ENCODE measurements around the gene DEGS2.

DNA sequence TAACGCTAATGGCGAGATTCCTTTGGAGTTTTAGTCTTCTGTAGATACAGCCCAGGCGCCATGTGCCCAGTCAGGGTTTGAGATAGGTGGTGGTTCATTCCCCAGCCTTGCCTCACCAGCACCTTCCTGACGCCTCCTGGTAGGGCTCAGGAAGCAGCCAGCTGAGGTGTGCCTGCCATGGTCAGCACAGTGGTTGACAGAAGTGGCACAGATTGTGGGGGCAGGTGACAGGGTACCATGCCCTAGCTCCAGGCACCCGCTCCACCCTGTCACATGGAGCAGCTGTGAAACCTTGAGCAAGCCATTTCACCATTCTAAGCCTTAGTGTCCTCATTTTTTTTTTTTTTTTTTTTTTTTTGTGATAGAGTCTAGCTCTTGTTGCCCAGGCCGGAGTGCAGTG lies 48.6 kb downstream of the DEGS2 start:
- no peak for TF ChIP-seq EZH2 (IDR thresholded peaks at IDR 0.05; ENCODE audit: insufficient read depth, poor library complexity, severe bottlenecking)
- TF ChIP-seq EZH2phosphoT487 (IDR thresholded peaks at IDR 0.05; ENCODE audit: insufficient read depth, low read depth): no peak
